Stimulated activated CD4-positive, alpha-beta T cell treated with anti-CD3 and anti-CD28 coated beads, Interleukin-1b, Interleukin-23, amount 100 ng/mL, for 24 hours (primary cell): ENCODE data around the gene TK2.
"Not testable (repeated sequence)": the region's sequence is repeated elsewhere in the genome, so short reads cannot be mapped to it uniquely, and the experiment has no call there.

Experiments used
- DNase-seq, 4 experiments: peaks; one replicate each; pipeline ENCODE4 v3.0.0-alpha.2; 2020; ENCODE audit warnings: low read depth in 4 of 4, low spot score in 1 of 4

Gene TK2

DNA sequence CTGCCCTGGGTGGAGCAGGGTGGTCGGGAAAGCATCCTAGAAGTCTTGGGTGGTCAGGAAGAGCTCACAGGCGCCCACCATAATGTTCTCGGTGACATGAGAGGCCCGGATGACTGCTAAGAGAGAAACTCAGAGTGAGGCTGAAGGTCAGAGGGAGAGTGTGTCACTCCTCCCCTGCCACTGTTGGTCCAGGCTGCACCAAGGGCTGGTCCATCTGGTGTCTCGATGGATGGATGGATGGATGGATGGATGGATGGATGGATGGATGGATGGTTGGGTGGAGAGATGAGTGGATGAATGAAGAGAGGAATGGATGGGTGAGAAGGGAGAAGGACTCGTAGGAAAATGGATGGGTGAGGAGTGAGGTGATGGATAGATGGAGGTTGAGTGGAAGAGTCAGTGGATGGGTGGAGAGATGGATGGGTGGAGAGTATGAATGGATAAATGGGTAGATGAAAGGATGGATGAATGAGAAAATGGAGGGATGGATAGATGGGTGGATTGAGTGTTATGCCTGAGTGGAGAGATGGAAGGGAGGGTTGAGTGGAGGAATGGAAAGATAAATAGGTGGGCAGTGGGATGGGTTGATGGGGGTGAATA, 79.9 kb downstream of the TK2 start:
- DNase-seq, result no peak

DNA sequence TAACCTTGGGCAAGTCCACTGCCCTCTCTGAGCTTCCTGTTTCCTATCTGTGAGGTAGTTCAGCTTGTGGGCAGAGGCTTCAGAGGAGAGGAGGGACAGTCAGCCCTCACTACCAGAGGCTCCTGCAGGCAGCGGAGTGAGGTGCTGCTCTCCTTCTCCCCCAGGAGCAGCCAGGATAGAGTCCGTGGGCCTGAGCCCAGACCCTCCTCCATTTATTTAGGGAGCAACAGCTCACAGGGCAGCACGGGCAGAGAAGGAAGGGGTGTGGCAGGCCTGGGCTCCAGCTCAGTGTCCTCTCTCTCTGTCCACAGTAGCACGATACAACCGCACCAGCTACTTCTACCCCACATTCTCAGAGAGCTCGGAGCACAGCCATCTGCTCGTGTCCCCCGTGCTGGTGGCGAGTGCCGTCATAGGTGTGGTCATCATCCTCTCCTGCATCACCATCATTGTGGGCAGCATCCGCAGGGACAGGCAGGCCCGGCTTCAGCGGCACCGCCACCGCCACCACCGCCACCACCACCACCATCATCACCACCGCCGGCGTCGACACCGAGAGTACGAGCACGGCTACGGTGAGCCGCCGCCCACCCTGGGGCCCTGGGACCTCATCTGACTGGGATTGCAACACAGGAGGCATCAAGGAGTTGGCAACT, 80.5 kb downstream of the TK2 start:
- DNase-seq, result no peak

DNA sequence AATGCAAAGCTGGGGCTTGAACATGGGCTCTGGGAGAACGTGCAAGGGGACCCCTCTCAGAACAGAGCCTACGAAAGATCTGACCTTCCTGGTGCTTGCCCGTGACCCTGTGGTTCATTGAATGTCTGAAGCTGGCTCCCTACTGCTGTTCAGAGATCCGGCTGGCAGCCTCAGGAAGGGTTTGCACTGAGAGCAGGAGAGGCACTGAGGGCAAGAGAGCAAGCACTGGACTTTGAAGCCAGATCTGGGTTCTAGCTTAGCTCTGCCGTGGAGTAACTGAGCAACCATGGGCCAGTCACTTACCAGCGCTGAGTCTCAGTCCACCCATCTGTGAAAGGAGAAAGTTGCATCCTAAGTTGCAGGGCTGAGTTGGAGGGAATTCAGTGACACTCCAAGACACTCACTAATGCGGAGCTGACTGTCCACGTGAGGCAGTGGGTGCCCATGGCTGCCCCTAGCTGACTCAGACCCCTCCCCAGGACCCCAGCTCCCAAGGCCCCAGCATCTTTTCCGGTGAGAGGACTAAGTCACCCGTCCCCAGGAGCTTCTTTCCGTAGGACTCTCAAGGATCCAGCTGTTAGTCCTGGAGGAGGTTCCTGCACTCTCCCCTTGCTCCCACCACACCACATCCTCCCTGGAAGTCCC, 81.5 kb downstream of the TK2 start:
- no peak for DNase-seq

DNA sequence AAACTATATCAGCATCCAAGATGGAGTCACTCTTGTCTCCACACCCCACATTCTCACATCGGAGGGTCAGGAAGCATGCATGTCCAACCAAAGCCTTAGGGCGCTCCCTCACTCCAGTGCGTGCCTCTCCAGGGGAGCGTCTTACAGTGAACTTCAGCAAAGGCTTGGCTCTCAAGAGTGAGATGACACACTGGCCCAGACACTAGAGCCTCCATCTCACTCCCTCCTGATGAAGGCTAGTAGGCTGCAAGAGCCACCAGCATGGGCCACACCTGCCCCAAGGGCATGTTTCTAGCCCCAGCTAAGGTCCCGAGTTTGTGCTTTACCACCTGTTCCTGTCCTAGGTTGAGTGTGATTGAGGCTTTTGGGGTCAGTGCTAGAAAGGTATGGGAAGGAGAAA, 82.3 kb downstream of the TK2 start:
- DNase-seq, result no peak

DNA sequence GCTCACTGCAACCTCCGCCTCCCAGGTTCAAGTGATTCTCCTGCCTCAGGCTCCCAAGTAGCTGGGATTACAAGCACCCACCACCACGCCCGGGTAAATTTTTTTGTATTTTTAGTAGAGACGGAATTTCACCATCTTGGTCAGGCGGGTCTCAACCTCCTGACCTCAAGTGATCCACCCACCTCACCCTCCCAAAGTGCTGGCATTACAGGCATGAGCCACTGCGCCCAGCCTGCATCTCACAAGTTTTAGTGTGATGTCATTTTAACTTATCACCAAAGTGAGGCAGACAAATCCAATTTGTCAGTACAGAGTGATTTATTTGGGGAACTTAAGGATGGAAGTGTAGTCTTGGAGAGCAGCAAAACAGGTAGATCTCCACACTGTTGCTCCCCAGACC, 83.3 kb downstream of the TK2 start:
- DNase-seq, result not testable (repeated sequence)

DNA sequence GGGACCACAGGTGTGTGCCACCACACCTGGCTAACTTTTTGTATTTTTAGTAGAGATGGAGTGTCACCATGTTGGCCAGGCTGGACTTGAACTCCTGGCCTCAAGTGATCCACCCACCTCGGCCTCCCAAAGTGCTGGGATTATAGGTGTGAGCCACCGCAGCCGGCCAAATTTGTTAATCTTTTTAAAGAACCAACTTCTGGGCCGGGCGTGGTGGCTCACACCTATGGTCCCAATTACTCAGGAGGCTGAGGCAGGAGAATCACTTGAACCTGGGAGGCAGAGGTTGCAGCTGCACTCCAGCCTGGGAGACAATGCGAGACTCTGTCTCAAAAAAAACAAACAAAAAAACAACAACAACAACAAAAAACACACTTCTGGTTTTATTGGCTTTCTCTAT, 84.0 kb downstream of the TK2 start:
- not testable (repeated sequence) for DNase-seq

DNA sequence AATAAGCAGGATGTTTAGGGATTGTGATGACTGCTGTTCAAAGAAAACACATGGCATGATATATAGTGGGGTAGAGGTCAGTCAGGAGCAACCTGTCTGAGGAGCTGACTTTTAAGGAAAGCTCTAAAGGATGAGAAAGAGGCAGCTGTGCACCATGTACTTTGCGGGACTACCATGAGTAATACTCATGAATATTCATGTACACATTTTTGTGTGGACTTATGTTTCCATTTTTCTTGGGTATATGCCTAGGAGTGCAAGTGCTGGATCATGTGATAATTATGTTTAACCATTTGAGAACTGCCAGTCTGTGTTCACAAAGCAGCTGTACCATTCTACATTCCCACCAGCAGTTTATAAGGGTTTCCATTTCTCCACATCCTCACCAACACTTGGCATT, 87.0 kb downstream of the TK2 start:
- DNase-seq, result no peak

DNA sequence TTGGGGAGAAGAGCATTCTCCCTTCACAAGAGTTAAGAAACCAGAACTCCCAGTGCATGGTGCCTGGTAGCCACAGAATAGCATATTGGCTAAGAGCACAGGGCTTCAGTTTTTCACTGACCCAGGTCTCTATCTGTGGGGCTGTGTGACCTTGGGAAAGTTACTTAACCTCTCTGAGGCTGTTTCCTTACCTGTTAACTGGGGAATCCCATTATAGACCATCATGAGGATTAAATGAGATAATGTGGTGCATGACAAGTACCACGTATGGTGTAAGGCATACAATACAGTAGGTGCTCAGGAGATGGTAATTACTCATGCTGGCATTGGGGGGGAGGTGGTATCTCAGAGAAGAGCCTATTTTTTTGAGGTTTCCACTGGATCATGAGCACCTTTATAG, 89.2 kb downstream of the TK2 start:
- no peak for DNase-seq

DNA sequence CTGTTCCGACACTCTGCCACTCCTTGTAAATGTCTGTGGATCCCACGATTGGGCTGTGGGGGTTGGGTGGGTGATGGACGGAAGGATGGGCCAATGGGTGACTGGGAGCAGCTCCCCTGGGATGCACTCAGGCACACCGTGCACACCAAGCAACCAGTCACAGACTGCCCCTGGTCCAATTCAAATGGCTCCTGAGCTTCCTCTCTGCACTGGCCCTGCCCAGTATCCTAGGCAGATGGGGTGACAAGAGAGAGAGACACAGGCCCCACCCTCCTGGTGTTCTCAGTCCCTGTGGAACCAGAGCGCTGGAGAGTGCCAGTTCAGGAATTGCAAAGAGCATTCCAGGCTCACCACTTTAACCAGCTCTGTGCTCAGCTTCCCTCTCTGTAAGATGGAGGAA, 90.0 kb downstream of the TK2 start:
- no peak for DNase-seq

DNA sequence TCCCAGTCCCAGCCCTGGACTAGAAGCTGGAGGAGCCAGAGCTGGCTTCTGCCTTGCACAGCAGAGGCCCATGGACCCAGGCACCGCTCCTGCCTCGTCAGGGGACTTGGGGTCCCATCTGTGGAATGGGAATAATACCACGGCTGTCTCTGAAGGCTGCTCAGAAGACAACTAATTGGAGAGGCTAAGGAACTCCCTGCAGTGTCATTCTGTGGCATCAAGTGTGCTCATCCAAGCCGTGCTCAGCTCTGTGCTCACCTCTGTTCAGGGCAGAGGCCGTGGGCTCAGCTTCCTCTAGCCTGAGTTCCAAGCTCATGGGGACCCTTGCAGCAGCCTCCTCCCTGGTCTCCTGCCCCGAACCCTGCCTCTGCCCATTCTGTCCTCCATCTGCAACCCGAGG, 91.1 kb downstream of the TK2 start:
- no peak for DNase-seq

DNA sequence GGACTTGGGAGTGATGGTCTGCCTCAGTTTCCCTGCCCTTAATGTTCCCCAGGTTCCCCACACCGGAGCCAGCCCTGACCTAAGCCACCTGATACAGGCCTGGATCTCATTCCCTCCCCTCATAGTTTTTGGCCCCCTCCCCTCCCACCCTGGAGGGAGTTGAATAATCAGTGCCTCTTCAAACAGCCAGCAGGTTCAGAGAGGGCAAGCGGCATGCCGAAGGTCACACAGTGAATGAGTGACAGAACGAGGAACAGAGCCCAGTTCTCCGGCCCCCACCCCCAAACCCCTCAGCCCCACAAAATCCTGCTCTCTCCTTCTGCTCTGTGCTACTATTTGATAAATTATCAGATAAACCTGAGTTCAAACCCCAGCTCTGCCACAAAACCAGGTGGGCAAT, 91.6 kb downstream of the TK2 start:
- DNase-seq, result no peak
